ENCODE data around the gene KCNK15.

DNA sequence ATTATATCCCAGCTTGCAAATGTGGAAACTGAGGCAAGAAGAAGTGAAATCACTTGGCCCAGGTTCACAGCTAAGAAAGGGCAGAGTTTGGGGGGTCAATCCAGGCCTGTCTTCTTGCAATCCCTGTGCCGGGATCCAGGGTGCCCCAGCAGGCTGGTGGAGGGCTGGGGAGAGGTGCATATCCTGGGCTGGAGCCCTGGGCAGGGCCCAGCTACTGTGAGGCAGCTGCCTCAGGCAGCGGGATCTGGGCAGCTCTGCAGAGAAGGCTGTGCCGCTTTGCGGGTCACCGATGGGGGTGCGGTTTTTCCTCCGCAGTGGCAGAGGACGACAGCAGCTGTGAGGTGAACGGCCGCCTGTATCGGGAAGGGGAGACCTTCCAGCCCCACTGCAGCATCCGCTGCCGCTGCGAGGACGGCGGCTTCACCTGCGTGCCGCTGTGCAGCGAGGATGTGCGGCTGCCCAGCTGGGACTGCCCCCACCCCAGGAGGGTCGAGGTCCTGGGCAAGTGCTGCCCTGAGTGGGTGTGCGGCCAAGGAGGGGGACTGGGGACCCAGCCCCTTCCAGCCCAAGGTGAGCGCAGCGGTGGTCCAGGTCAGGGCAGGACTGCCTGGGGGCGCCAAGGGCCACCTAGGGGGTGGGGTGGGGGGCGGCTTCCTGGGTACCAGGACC lies 21.1 kb upstream of the KCNK15 start:
- TF ChIP-seq CTCF (IDR thresholded peaks at IDR 0.05): no peak
- TF ChIP-seq POLR2A (IDR thresholded peaks at IDR 0.05): no peak

Data from testis (tissue), 2 donors.